SK-N-SH (cell line): ENCODE results near the gene FAM9B. TPM values are rescaled to one million over a fixed set of nuclear protein-coding genes. Genes with fewer than 3 reads are reported as not detected.

Source experiments
- CTCF ChIA-PET: fragments of 300-600, 350-600 bp; formaldehyde crosslinking; extraction: SDS; loops from one replicate; lab custom pipeline; 2021; lab: Yijun Ruan, JAX
- POLR2A ChIA-PET: fragments of 350-600 bp; sonication (Branson Sonifier 250); formaldehyde crosslinking; extraction: SDS; loops from one replicate; lab custom pipeline; 2020; ENCODE audit warnings: antibody characterized with exemption, inconsistent platforms; lab: Yijun Ruan, JAX
- DNase-seq: peaks from one replicate; pipeline ENCODE4 v3.0.0; 2012
- H2AFZ ChIP-seq: fragments of 200-600 bp; sonication (generic); 2 replicates; pipeline ENCODE4 v1.8.1; 2016; ENCODE audit warnings: antibody characterized with exemption, mild to moderate bottlenecking, low read depth
- H3F3A ChIP-seq: fragments of 200-600 bp; sonication (generic); replicated peaks from 2 replicates; pipeline ENCODE3; 2016; ENCODE audit warnings: antibody characterized with exemption, mild to moderate bottlenecking; ENCODE audit not compliant: insufficient read depth
- H3K27ac ChIP-seq, 2 experiments: fragments of 200-500 bp in 1 of 2; fragments of 200-600 bp in 1 of 2; sonication (Bioruptor generic) in 1 of 2; sonication (generic), shearing (Covaris generic) in 1 of 2; 2 replicates each; pipeline versions ENCODE4 v1.5.1 to v1.6.1; 2014 to 2016; ENCODE audit warnings: low read depth in 2 of 2, inconsistent platforms in 1 of 2, low read length in 1 of 2, mild to moderate bottlenecking in 1 of 2, mixed read lengths in 1 of 2
- H3K27me3 ChIP-seq: fragments of 200-600 bp; sonication (generic), shearing (Covaris generic); 2 replicates; pipeline ENCODE4 v1.6.1; 2016; ENCODE audit warnings: mixed run types; ENCODE audit not compliant: insufficient read depth
- H3K36me3 ChIP-seq, 2 experiments: fragments of 200-500 bp in 1 of 2; fragments of 200-600 bp in 1 of 2; sonication (Bioruptor generic) in 1 of 2; sonication (generic) in 1 of 2; replicated peaks in 1 of 2; 2 replicates each; pipeline versions ENCODE3 to v1.5.1; 2014 to 2016; ENCODE audit warnings: low read length in 1 of 2, mild to moderate bottlenecking in 1 of 2; ENCODE audit not compliant: insufficient read depth in 2 of 2, control insufficient read depth in 1 of 2
- H3K4me1 ChIP-seq, 2 experiments: fragments of 200-500 bp in 1 of 2; fragments of 200-600 bp in 1 of 2; sonication (Bioruptor generic) in 1 of 2; sonication (generic), shearing (Covaris generic) in 1 of 2; 2 replicates each; pipeline versions ENCODE4 v1.5.1 to v1.6.1; 2014 to 2016; ENCODE audit warnings: low read depth in 1 of 2, low read length in 1 of 2, mixed run types in 1 of 2; ENCODE audit not compliant: insufficient read depth in 2 of 2, control insufficient read depth in 1 of 2
- H3K4me2 ChIP-seq: fragments of 200-600 bp; sonication (generic), shearing (Covaris generic); 2 replicates; pipeline ENCODE4 v1.6.1; 2017; ENCODE audit warnings: mixed run types
- H3K4me3 ChIP-seq, 2 experiments: fragments of 200-500 bp in 1 of 2; fragments of 200-600 bp in 1 of 2; sonication (Bioruptor generic) in 1 of 2; sonication (generic), shearing (Covaris generic) in 1 of 2; 2 replicates each; pipeline versions ENCODE4 v1.5.1 to v1.8.1; 2014 to 2016; ENCODE audit warnings: low read depth in 2 of 2, inconsistent platforms in 1 of 2, low read length in 1 of 2, mild to moderate bottlenecking in 1 of 2, mixed read lengths in 1 of 2, moderate library complexity in 1 of 2
- H3K79me2 ChIP-seq: fragments of 200-600 bp; sonication (generic); 2 replicates; pipeline ENCODE4 v1.8.1; 2017; ENCODE audit warnings: mild to moderate bottlenecking; ENCODE audit not compliant: insufficient read depth
- H3K9ac ChIP-seq: fragments of 200-600 bp; sonication (generic); 2 replicates; pipeline ENCODE4 v1.6.1; 2017; ENCODE audit warnings: mixed run types
- H3K9me2 ChIP-seq: fragments of 200-600 bp; sonication (generic); 2 replicates; pipeline ENCODE4 v1.6.1; 2017; ENCODE audit warnings: mixed run types
- H3K9me3 ChIP-seq: fragments of 200-600 bp; sonication (generic); 2 replicates; pipeline ENCODE4 v1.6.1; 2017; ENCODE audit warnings: mixed run types, mild to moderate bottlenecking, moderate library complexity
- H4K20me1 ChIP-seq: fragments of 200-600 bp; sonication (generic); 2 replicates; pipeline ENCODE4 v1.6.1; 2017; ENCODE audit warnings: mild to moderate bottlenecking, mixed run types; ENCODE audit not compliant: insufficient read depth
- EZH2phosphoT487 ChIP-seq: fragments of 200-600 bp; sonication (generic); IDR thresholded peaks from 2 replicates; pipeline ENCODE4 v1.6.1; 2017; ENCODE audit warnings: low read depth, mixed run types, mild to moderate bottlenecking, antibody characterized with exemption, moderate library complexity, borderline replicate concordance
- FOSL2 ChIP-seq: IDR thresholded peaks from 2 replicates; pipeline ENCODE4 v1.4.0; 2012; ENCODE audit warnings: low read depth, mild to moderate bottlenecking, moderate library complexity, borderline replicate concordance
- FOXJ3 ChIP-seq: sonication (generic); formaldehyde crosslinking; IDR thresholded peaks from 2 replicates; pipeline ENCODE4 v1.5.1; 2020; ENCODE audit warnings: mild to moderate bottlenecking, missing genetic modification reagents
- FOXM1 ChIP-seq: IDR thresholded peaks from 2 replicates; pipeline ENCODE4 v1.4.0; 2012; ENCODE audit warnings: low read depth, mild to moderate bottlenecking
- GABPA ChIP-seq: IDR thresholded peaks from 2 replicates; pipeline ENCODE4 v1.4.0; 2012; ENCODE audit warnings: low read depth, mild to moderate bottlenecking
- GATA2 ChIP-seq: sonication (generic); formaldehyde crosslinking; IDR thresholded peaks from 2 replicates; pipeline ENCODE4 v1.5.0; 2020; ENCODE audit warnings: mild to moderate bottlenecking, missing genetic modification reagents
- JUND ChIP-seq: IDR thresholded peaks from 2 replicates; pipeline ENCODE4 v1.4.0; 2012
- MXI1 ChIP-seq: IDR thresholded peaks from 2 replicates; pipeline ENCODE4 v1.6.1; 2012; ENCODE audit warnings: mild to moderate bottlenecking, low read depth, low read length, improper control_type of control experiment
- NRF1 ChIP-seq: IDR thresholded peaks from 2 replicates; pipeline ENCODE4 v1.6.1; 2012; ENCODE audit warnings: low read depth, mild to moderate bottlenecking, low read length
- POLR2AphosphoS5 ChIP-seq: IDR thresholded peaks from 2 replicates; pipeline ENCODE4 v1.6.1; 2012; ENCODE audit warnings: low read depth, low read length
- RAD21 ChIP-seq: IDR thresholded peaks from 2 replicates; pipeline ENCODE4 v1.6.1; 2012; ENCODE audit warnings: mild to moderate bottlenecking, low read length
- SIN3A ChIP-seq: IDR thresholded peaks from 2 replicates; pipeline ENCODE4 v1.6.1; 2012; ENCODE audit warnings: low read depth, mild to moderate bottlenecking, low read length, moderate library complexity, borderline replicate concordance
- SMC3 ChIP-seq: IDR thresholded peaks from 2 replicates; pipeline ENCODE4 v1.6.1; 2012; ENCODE audit warnings: low read depth, low read length, improper control_type of control experiment
- TAF1 ChIP-seq: IDR thresholded peaks from 2 replicates; pipeline ENCODE4 v1.6.1; 2012; ENCODE audit warnings: low read depth, mild to moderate bottlenecking, low read length, moderate library complexity, borderline replicate concordance
- TCF12 ChIP-seq: IDR thresholded peaks from 2 replicates; pipeline ENCODE4 v1.4.0; 2012
- WGBS: methylation state at CpG from one replicate; pipeline ENCODE4 v1.1.6; 2017; ENCODE audit warnings: low lambda C conversion rate; 5-methylcytosine and 5-hydroxymethylcytosine counted together
- polyA plus RNA-seq, 3 experiments: library from polyadenylated mRNA; depleted of rRNA; stranded (reverse); fragments of >200 nt; gene quantifications; 2 replicates each; pipeline ENCODE4 v1.2.3, GENCODE V29; 2012
- TF ChIP-seq, protein P1 (sequence below): IDR thresholded peaks from 2 replicates; pipeline ENCODE4 v1.4.0; 2012; ENCODE audit warnings: low read depth, borderline replicate concordance
- TF ChIP-seq, protein P2 (sequence below): fragments of 200-600 bp; sonication (generic); IDR thresholded peaks from 2 replicates; pipeline ENCODE4 v1.6.1; 2017; ENCODE audit warnings: antibody characterized with exemption, mild to moderate bottlenecking, moderate library complexity
- TF ChIP-seq, protein P3 (sequence below): IDR thresholded peaks from 2 replicates; pipeline ENCODE4; 2012

FAM9B gene
- polyA plus RNA-seq, 1 of the 3 experiments (the other 2 are of a cell fraction): 0.03 TPM

DNA sequence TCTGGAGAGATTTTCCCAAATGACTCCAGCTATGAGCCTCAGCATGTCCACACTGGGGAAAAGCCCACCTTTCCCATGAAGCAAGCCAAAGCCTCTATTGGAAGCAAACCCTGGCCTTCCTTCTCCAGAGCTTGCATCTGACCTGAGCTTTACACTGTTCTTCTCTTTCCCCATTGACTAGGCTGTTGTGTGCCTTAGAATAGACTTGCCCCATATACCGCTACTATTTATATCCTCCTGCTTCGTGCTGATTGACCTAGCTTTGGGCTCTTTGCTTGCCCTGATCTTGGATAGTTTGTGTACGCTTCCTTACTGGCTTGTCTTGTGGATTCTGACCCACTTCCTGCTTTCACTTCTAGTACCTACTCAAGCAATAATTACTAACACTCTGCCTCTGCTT, 30.9 kb downstream of the FAM9B start:
- TF ChIP-seq GABPA: no peak
- no peak for TF ChIP-seq FOXM1
- no peak for TF ChIP-seq GATA2 (CRISPR knock-in tag)
- TF ChIP-seq POLR2AphosphoS5: no peak
- TF ChIP-seq FOXJ3 (CRISPR knock-in tag): no peak
- TF ChIP-seq FOSL2: no peak
- ChIA-PET POLR2A (no interaction called here), CTCF (no interaction called here)
- H3K4me3 ChIP-seq: no peak overlapping the region
- no peak for DNase-seq
- no peak overlapping the region for H3K4me2 ChIP-seq
- H3K27ac ChIP-seq: no peak overlapping the region
- H3K4me1 ChIP-seq: no peaks in the 10 kb centered on the region
- H3K36me3 ChIP-seq: no peaks in the 10 kb centered on the region
- H2AFZ ChIP-seq: no peak overlapping the region
- no peak overlapping the region for H3K9ac ChIP-seq
- H4K20me1 ChIP-seq: no peaks in the 10 kb centered on the region
- no peaks in the 10 kb centered on the region for H3K27me3 ChIP-seq
- no peaks in the 10 kb centered on the region for H3K9me2 ChIP-seq
- H3F3A ChIP-seq: no peaks in the 10 kb centered on the region
- no peaks in the 10 kb centered on the region for H3K9me3 ChIP-seq
- no peaks in the 10 kb centered on the region for H3K79me2 ChIP-seq
- WGBS: 37% methylated on average over 3 of the region's 3 CpGs

DNA sequence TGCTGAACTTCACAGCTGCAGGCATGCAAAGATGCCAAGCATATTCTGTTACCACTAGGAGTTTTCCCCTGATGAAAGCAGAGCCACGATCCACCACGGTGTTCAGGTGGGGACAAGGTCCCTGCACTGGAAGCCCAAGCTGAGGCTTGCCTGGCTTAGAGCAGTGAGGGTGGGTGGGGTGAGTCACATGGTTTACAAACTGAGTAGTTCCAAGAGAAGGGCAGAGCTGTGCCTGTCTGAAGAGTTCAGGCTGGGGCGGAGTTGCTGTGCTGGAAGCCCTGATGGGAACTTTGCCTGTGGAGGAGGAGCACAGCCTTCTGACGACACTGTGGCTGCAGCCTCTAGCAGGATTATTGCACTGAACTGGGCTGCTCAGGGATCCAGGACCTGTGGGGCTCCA, 45.5 kb downstream of the FAM9B start:
- no peak for DNase-seq
- Histone ChIP-seq H3K4me3 (no peak overlapping the region), H3K36me3 (no peaks in the 10 kb centered on the region), H2AFZ (no peak overlapping the region), H3K9me2 (no peaks in the 10 kb centered on the region), H3F3A (no peaks in the 10 kb centered on the region), H3K79me2 (no peaks in the 10 kb centered on the region), H3K4me1 (no peaks in the 10 kb centered on the region), H4K20me1 (no peaks in the 10 kb centered on the region), H3K9ac (no peak overlapping the region), H3K27me3 (no peaks in the 10 kb centered on the region), H3K27ac (no peak overlapping the region)
- CTCF ChIA-PET: no interaction called here
- 19% methylated on average over 3 of the region's 4 CpGs for WGBS
- TF ChIP-seq, protein P1, sequence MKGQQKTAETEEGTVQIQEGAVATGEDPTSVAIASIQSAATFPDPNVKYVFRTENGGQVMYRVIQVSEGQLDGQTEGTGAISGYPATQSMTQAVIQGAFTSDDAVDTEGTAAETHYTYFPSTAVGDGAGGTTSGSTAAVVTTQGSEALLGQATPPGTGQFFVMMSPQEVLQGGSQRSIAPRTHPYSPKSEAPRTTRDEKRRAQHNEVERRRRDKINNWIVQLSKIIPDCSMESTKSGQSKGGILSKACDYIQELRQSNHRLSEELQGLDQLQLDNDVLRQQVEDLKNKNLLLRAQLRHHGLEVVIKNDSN: no peak
- TF ChIP-seq EZH2phosphoT487 (no peak), FOXJ3 (CRISPR knock-in tag) (no peak), TAF1 (no peak), JUND (no peak), MXI1 (no peak), RAD21 (no peak), GATA2 (CRISPR knock-in tag) (no peak), POLR2AphosphoS5 (no peak), NRF1 (no peak), TCF12 (no peak), SMC3 (no peak), SIN3A (no peak)
- TF ChIP-seq, protein P2, sequence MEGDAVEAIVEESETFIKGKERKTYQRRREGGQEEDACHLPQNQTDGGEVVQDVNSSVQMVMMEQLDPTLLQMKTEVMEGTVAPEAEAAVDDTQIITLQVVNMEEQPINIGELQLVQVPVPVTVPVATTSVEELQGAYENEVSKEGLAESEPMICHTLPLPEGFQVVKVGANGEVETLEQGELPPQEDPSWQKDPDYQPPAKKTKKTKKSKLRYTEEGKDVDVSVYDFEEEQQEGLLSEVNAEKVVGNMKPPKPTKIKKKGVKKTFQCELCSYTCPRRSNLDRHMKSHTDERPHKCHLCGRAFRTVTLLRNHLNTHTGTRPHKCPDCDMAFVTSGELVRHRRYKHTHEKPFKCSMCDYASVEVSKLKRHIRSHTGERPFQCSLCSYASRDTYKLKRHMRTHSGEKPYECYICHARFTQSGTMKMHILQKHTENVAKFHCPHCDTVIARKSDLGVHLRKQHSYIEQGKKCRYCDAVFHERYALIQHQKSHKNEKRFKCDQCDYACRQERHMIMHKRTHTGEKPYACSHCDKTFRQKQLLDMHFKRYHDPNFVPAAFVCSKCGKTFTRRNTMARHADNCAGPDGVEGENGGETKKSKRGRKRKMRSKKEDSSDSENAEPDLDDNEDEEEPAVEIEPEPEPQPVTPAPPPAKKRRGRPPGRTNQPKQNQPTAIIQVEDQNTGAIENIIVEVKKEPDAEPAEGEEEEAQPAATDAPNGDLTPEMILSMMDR: no peak
- TF ChIP-seq, protein P3, sequence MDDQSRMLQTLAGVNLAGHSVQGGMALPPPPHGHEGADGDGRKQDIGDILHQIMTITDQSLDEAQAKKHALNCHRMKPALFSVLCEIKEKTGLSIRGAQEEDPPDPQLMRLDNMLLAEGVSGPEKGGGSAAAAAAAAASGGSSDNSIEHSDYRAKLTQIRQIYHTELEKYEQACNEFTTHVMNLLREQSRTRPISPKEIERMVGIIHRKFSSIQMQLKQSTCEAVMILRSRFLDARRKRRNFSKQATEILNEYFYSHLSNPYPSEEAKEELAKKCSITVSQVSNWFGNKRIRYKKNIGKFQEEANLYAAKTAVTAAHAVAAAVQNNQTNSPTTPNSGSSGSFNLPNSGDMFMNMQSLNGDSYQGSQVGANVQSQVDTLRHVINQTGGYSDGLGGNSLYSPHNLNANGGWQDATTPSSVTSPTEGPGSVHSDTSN: no peak
- TF ChIP-seq, all 33 proteins: peak for 0
- Histone ChIP-seq H3K4me2 (no peak overlapping the region), H3K9me3 (no peaks in the 10 kb centered on the region)
- POLR2A ChIA-PET: no interaction called here
